DMS114 treated with DMSO at 0.1 percent for 48 hours (cell line): ENCODE measurements around the gene SDR39U1.

ENCODE experiments used
- DNase-seq: peaks from one replicate; lab custom pipeline; 2025; ENCODE audit not compliant: unreplicated experiment; lab: John Stamatoyannopoulos, UW

The SDR39U1 gene

DNA sequence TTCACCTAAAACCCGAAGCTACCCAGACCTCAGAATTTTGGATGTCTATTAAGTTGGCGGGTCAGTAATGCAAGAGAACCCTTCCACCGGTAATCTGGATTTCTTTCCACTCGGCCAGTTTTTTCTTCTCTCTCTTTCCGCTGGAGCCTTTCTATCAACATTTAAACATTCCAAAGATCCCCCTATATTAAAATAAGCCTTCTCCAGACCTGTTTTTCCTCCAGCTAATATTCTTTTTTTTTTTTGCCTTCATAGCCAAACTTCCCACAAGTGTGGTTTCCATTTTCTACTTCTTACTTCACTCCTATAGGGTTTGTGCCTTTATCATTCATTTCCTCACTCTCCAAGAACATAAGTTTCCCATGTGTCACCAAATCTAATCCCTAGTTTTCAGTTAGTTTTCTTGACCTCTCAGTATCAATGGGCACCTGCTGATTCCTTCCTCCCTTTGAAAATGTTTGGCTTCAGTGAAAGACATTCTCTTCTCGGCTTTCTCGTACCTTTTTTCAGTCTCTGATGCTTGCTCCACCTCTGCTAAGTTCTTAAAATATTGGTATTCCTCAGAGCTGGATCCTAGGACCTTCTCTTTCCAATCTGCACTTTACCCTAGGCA, 583 bp upstream of the SDR39U1 start:
- DNase-seq, result no peak

DNA sequence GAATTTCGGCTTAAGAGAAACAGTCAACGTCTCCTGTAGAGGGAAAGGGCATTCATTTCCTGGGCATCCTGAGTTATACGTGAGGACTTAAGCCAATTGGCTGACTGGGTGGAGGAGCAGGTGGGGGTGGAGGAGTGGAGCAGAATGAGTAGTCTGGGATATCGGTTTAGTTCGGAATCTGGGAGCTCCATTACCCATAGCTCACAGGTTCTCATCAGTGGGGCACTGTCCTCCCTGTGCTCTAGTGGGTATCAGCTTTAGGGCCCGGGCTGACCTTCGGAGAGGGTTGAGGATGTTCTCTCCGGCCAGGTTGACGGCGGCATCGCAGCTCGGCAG, 704 bp downstream of the SDR39U1 start:
- peak; percentile 58 for DNase-seq

DNA sequence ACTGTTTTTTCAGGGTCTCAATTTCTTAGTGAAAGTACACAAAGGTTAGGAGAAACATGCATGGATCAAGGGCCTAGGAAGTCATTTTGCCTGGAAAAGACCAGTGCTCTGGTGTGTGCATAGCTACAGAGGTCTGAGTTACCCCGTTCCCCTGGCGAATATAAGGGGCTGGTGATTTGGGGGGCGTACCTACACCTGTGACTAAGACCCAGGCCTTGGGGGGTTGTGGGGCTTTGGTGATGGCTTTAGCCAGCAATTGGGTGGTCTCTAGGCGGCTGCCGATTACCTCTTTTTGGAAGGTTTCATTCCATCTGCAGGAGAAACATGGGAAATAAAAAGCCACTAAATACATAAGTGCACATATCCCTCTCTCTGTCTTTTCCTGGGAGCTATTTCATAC, 1.1 kb downstream of the SDR39U1 start:
- no peak for DNase-seq

- DNase-seq, result no peak
Measured at GRCh38 chr14:24440606-24441399, 1.8 kb downstream of the SDR39U1 start.

GRCh38 chr14:24439830-24440605, 2.6 kb downstream of the SDR39U1 start:
- no peak for DNase-seq

- no peak for DNase-seq
Measured at GRCh38 chr14:24439257-24439656, 3.3 kb downstream of the SDR39U1 start.

GRCh38 chr14:24438223-24439097, 4.1 kb downstream of the SDR39U1 start:
- DNase-seq, result no peak

DNA sequence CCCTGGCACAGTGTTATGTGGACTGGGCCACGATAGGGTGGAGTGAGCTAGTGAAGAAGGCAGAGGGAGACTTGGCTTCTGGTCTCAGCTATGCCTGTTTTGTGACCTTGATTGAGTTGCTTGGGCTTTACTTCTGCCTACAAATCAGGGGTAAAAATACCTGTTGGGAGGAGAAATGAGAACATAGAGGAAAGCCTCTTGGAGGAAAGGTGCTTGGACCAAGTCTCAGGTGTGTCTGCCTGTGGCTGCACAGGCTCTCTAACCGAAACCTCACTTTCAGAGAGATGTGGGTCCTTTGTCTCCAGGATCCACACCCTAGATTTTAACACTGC, 4.9 kb downstream of the SDR39U1 start:
- DNase-seq, result no peak

- DNase-seq, result no peak
Measured at GRCh38 chr14:24437020-24437735, 5.4 kb downstream of the SDR39U1 start.

DNA sequence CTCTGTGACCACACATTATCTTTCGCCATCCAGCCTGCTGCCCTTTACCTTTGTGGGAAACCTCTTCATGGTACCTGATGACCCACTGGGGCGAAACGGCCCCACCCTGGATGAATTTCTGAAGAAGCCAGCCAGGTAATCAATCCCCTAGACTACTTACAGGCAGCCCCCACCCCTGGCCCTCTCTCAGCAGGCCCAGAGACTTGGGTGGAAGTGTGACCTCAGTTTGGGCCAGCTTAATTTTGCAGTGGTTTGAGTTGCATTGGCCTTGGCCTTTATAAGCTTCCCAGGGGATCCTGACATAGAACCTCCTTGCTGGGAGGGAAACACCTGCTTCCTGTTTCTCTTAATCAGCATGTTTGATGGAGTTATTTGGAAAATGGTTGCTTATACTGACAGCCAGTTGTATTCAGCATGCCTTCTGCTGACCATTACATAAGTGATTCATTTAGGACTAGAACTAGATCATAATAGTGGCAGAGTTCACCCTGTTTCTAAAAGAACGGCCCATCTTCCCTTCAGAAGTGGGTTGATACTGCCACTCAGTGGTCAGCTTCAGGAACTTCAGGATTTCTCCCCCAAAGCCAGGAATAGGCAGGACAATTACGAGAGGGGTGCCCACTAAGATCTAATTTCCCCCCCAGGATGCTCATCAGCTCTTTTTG, 6.1 kb downstream of the SDR39U1 start:
- DNase-seq, result peak; percentile 42

GRCh38 chr14:24435998-24436354, 6.6 kb downstream of the SDR39U1 start:
- DNase-seq, result no peak

DNA sequence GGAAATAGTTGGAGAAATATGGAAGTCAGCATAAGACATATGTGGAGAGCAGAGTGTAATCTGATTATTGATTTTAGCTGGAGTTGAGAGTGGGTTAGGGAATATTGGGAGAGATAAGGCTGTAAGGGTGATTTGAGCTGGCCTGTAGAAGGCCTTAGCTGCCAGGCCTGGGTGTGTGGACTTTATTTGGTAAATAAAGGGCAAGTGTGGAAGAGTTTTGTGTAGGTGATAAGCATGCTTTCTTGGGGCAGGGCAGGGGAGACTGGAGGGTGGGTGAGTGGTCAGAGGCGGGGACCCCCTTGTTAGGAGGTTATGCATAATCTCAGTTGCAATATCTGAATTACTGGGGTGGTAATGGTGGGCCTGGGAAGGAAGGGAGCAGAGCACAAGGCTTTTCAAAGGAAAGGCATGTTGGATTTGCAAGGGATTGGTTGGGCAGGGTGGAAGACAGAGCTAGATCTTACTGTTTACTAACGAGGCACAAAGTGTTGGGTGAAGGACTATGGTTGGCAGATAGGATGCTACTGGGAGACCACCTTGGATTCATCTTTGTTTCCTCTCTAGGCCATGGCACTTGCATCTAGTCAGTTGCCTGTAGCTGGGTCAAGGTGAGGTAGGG, 7.3 kb downstream of the SDR39U1 start:
- no peak for DNase-seq

DNA sequence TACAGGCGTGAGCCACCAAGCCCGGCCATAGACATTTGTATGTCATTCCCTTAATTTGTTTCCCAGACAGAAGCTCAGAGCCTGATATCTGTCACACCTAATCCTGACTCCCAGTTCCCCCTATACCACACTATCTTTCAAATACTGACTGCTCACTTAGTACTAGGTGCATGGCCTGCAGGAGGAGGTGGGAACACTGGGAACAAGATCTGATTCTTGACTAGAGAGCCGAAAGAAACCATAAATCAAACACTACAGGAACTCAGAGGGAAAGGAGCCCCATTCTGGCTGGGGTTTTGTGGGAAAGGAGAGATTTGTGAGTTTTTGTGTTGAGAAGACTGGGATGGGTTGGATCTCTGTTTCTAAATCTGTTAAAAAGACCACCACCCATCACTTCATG, 7.9 kb downstream of the SDR39U1 start:
- no peak for DNase-seq

GRCh38 chr14:24434036-24434435, 8.5 kb downstream of the SDR39U1 start:
- no peak for DNase-seq

- DNase-seq, result no peak
Measured at GRCh38 chr14:24432259-24433131, 10.1 kb downstream of the SDR39U1 start.

GRCh38 chr14:24431569-24432258, 10.9 kb downstream of the SDR39U1 start:
- DNase-seq, result peak; percentile 84

DNA sequence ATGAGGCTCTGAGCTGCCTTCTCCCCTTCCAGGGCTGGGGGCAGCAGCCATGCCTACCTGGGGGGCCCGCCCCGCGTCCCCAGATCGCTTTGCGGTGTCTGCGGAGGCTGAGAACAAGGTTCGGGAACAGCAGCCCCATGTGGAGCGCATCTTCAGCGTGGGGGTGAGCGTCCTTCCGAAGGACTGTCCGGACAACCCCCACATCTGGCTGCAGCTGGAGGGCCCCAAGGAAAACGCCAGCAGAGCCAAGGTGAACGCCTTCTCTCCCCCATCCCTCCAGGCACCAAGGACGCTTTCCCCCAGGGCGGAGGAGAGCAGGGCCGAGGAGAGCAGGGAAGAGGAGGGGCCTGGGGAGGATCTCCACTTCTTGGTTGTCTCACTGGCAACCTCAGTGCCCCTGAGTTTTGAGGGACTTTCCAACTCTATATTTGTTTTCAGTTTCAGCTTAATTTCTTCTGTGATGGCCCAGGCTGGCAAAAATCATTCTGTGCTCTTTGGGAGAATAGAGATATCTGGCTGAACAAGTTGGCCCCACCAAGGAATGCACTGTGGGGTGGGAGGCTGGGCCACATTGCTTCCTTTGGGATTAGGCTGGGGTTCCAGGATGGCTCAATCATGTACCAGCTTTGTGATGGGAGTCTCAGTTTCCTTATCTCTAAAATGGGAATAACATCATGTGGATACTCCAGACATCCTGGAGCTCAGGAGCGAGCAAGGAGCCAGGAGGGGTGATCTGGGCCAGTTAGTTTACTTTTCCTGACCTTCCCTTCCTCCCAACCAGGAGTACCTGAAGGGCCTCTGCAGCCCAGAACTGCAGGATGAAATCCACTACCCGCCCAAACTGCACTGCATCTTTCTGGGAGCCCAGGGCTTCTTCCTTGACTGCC, 11.7 kb downstream of the SDR39U1 start:
- DNase-seq, result no peak
